NB4 (cell line): Measurements from ENCODE around the gene FXYD1.

Source experiments
- CTCF ChIP-seq: IDR thresholded peaks from one replicate; pipeline ENCODE4 v1.5.1; 2012; ENCODE audit warnings: low read depth, low read length
- MAX ChIP-seq: IDR thresholded peaks from 2 replicates; pipeline ENCODE4 v1.6.1; 2011; ENCODE audit warnings: low read depth, low read length
- MYC ChIP-seq: IDR thresholded peaks from 2 replicates; pipeline ENCODE4 v1.6.1; 2011; ENCODE audit warnings: low read depth, low read length
- POLR2A ChIP-seq: IDR thresholded peaks from 2 replicates; pipeline ENCODE4 v1.6.1; 2011; ENCODE audit warnings: mild to moderate bottlenecking; ENCODE audit not compliant: insufficient read length; ENCODE audit errors: extremely low read depth

GRCh38 chr19:35099155-35099896 is 39.3 kb upstream of the FXYD1 start:
- TF ChIP-seq CTCF (no peak), MAX (no peak), POLR2A (no peak), MYC (no peak)
